CD14-positive monocyte (primary cell): ENCODE measurements around the gene LSP1. TPM values are rescaled to one million over a fixed set of nuclear protein-coding genes. Genes with fewer than 3 reads are reported as not detected.

Experiments
- DNase-seq, 3 donors: peaks; one replicate each; pipeline ENCODE4 v3.0.0-alpha.2; 2011 to 2022
- H2AFZ ChIP-seq: 2 replicates; pipeline ENCODE4 v1.6.0; 2012; ENCODE audit warnings: mild to moderate bottlenecking, low read depth, low read length, inconsistent platforms; ENCODE audit not compliant: insufficient read depth, poor library complexity, severe bottlenecking
- H3K27ac ChIP-seq, 2 donors: 1 replicate in 1 of 2; 2 replicates in 1 of 2; pipeline ENCODE4 v1.5.1; 2012 to 2013; ENCODE audit warnings: low read length in 2 of 2, control low read depth in 1 of 2, inconsistent platforms in 1 of 2, low read depth in 1 of 2, mild to moderate bottlenecking in 1 of 2
- H3K27me3 ChIP-seq, 2 donors: one replicate each; pipeline versions ENCODE4 v1.6.0 to v1.6.1; 2011 to 2013; ENCODE audit warnings: low read length in 2 of 2; ENCODE audit not compliant: control insufficient read depth in 2 of 2, insufficient read depth in 2 of 2
- H3K36me3 ChIP-seq, 2 donors: replicated peaks in 1 of 2; 1 replicate in 1 of 2; 2 replicates in 1 of 2; pipeline versions ENCODE4 v1.5.1 to v1.6.1; 2012 to 2013; ENCODE audit warnings: low read length in 2 of 2, control low read depth in 1 of 2, inconsistent platforms in 1 of 2, mild to moderate bottlenecking in 1 of 2; ENCODE audit not compliant: insufficient read depth in 2 of 2, control insufficient read depth in 1 of 2
- H3K4me1 ChIP-seq, 2 donors: 1 replicate in 1 of 2; 2 replicates in 1 of 2; pipeline versions ENCODE4 v1.5.1 to v1.6.1; 2012 to 2013; ENCODE audit warnings: low read length in 2 of 2, control low read depth in 1 of 2, inconsistent platforms in 1 of 2, mild to moderate bottlenecking in 1 of 2, moderate library complexity in 1 of 2; ENCODE audit not compliant: insufficient read depth in 2 of 2, control insufficient read depth in 1 of 2
- H3K4me2 ChIP-seq: replicated peaks from 2 replicates; pipeline ENCODE3; 2012; ENCODE audit warnings: low read length, moderate library complexity, mild to moderate bottlenecking; ENCODE audit not compliant: poor library complexity, severe bottlenecking; ENCODE audit errors: extremely low read depth
- H3K4me3 ChIP-seq, 3 experiments: fragments of 200-600 bp in 1 of 3; sonication (generic) in 1 of 3; replicated peaks in 1 of 3; 1 replicate in 2 of 3; 2 replicates in 1 of 3; pipeline ENCODE4 v1.5.1; 2011 to 2013; ENCODE audit warnings: low read length in 3 of 3, mild to moderate bottlenecking in 3 of 3, control low read depth in 2 of 3, low read depth in 2 of 3, inconsistent platforms in 1 of 3, moderate library complexity in 1 of 3
- H3K79me2 ChIP-seq: 2 replicates; pipeline ENCODE4 v1.6.0; 2012; ENCODE audit warnings: mild to moderate bottlenecking, control low read depth, inconsistent platforms, low read length, moderate library complexity; ENCODE audit not compliant: insufficient read depth
- H3K9ac ChIP-seq: 2 replicates; pipeline ENCODE4 v1.6.0; 2017; ENCODE audit warnings: low read length, mild to moderate bottlenecking; ENCODE audit not compliant: insufficient read depth, poor library complexity, severe bottlenecking
- H3K9me3 ChIP-seq, 2 donors: replicated peaks in 1 of 2; 1 replicate in 1 of 2; 2 replicates in 1 of 2; pipeline versions ENCODE4 v1.5.1 to v1.6.1; 2012 to 2013; ENCODE audit warnings: low read length in 2 of 2, control low read depth in 1 of 2; ENCODE audit not compliant: control insufficient read depth in 1 of 2, insufficient read depth in 1 of 2
- H4K20me1 ChIP-seq: 2 replicates; pipeline ENCODE4 v1.6.0; 2012; ENCODE audit warnings: mild to moderate bottlenecking, low read length, control low read depth, moderate library complexity; ENCODE audit not compliant: insufficient read depth
- H3K27ac Mint-ChIP-seq, 7 donors: one replicate each; pipeline ENCODE4 v1.8.0; 2020; ENCODE audit warnings: mild to moderate bottlenecking in 7 of 7, mixed read lengths in 7 of 7, moderate library complexity in 6 of 7, inconsistent platforms in 2 of 7
- H3K27me3 Mint-ChIP-seq, 3 donors: one replicate each; pipeline ENCODE4 v1.8.0; 2021 to 2022; ENCODE audit warnings: low read depth in 3 of 3, mild to moderate bottlenecking in 3 of 3, mixed read lengths in 3 of 3, moderate library complexity in 3 of 3, inconsistent platforms in 1 of 3
- H3K36me3 Mint-ChIP-seq, 2 donors: one replicate each; pipeline ENCODE4 v1.8.0; 2020; ENCODE audit warnings: mixed read lengths in 2 of 2, inconsistent platforms in 1 of 2, mild to moderate bottlenecking in 1 of 2
- H3K4me1 Mint-ChIP-seq: one replicate; pipeline ENCODE4 v1.8.0; 2020; ENCODE audit warnings: mild to moderate bottlenecking, mixed read lengths
- H3K4me3 Mint-ChIP-seq, 2 donors: one replicate each; pipeline ENCODE4 v1.8.0; 2020; ENCODE audit warnings: mild to moderate bottlenecking in 2 of 2, mixed read lengths in 2 of 2, moderate library complexity in 1 of 2
- H3K9me3 Mint-ChIP-seq, 7 donors: one replicate each; pipeline ENCODE4 v1.8.0; 2020 to 2022; ENCODE audit warnings: mixed read lengths in 7 of 7, mild to moderate bottlenecking in 6 of 7, moderate library complexity in 6 of 7, inconsistent platforms in 2 of 7
- WGBS: methylation state at CpG from one replicate; pipeline ENCODE4 v1.1.5; 2013; ENCODE audit warnings: missing lambda C conversion rate; ENCODE audit not compliant: insufficient coverage; 5-methylcytosine and 5-hydroxymethylcytosine counted together
- intact Hi-C, 2 donors: fragments of 100-400 bp; cut with micrococcal nuclease; formaldehyde crosslinking; loops; one replicate each; pipeline versions ENCODE4 v1.15.0 to v1.15.1; 2023
- polyA plus RNA-seq, 3 donors: library from polyadenylated mRNA; depleted of rRNA in 1 of 3; unstranded in 2 of 3; stranded (reverse) in 1 of 3; fragments of 300-500 nt in 2 of 3; fragments of >200 nt in 1 of 3; fragmentation: Illumina TruSeq in 2 of 3; gene quantifications; 1 replicate in 2 of 3; 2 replicates in 1 of 3; pipeline ENCODE4 v1.2.3, GENCODE V29; 2012 to 2021
- TF ChIP-seq, protein P1 (sequence below): fragments of 200-600 bp; IDR thresholded peaks from one replicate; pipeline ENCODE4 v1.8.0; 2022; ENCODE audit warnings: antibody characterized with exemption, mild to moderate bottlenecking

LSP1 gene
- polyA plus RNA-seq, 3 donors = 387 to 646 (median 542) TPM

DNA sequence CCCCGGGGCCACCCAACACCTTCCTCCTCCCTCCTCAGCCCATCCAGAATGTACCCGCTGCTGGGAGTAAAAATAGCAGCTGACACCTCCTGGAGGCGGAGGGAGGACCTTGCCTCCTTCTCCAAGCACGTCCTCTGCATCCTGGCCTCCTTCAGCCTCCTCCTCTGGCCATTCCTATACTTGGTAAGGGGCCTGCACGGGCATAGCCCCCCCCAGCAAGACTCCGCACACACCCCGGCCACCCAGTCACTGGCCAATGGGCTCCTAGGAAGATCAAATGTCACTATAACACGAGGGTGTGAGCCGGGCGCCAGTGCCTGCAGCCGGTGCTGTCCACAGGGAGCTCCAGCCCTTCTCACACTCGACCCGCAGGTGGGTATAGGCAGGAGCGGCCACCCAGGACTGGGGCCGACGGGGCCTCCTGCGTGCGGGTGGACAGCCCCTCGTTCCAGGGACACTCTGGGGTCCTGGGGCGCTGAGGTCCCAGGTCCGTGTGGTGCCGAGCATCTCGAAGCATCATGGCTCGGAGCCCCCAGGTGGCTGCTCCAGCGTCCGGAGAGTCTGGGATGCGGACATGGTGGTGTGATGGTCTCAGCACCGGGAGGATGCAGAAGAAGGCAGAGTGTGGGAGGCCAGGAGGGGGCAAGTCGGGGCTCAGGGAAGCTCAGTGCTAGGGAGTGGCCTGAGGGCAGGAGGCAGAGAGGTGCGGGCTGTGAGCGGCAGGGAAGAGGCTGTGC lies 66.7 kb downstream of the LSP1 start, which contains the start of gene TNNT3:
Gene TNNT3 (plus strand): TSS at position 313 of the 737 bp plus-strand sequence. CDS start 3,172 bp downstream, outside the sequence.
- Histone ChIP-seq H3K4me2 (no peak within 1 kb of the TSS), H3K4me1 (no peaks in the 10 kb centered on the region), H4K20me1 (peaks cover 25% of the 10 kb centered on the region), H3K4me3 (no peak within 1 kb of the TSS), H2AFZ (no peak within 1 kb of the TSS), H3K27ac (no peak within 1 kb of the TSS), H3K27me3 (no peaks in the 10 kb centered on the region), H3K9me3 (no peaks in the 10 kb centered on the region), H3K36me3 (no peaks in the 10 kb centered on the region), H3K9ac (no peak within 1 kb of the TSS), H3K79me2 (no peaks in the 10 kb centered on the region)
- H3K36me3 Mint-ChIP-seq = no peaks in the 10 kb centered on the region
- WGBS = 91% methylated on average over 27 of the region's 31 CpGs
- no peak for DNase-seq
- H3K4me1 Mint-ChIP-seq = peaks cover 2% of the 10 kb centered on the region
- H3K27ac Mint-ChIP-seq = no peak within 1 kb of the TSS
- peaks cover 6 to 7% (median 6%) of the 10 kb centered on the region in 3 donors for H3K27me3 Mint-ChIP-seq
- no peak within 1 kb of the TSS for H3K4me3 Mint-ChIP-seq
- H3K9me3 Mint-ChIP-seq = peaks cover 0 to 5% (median 0%) of the 10 kb centered on the region in 7 donors
- intact Hi-C loops = loop anchor here (5.0 to 10.0 kb wide), 5 partner anchors 37 to 235 kb away; partner anchors contain the start of genes KRTAP5-6 (in 1 of the 2), SYT8 (in 1 of the 2) and TNNI2 (in 1 of the 2)
- TF ChIP-seq, protein P1, sequence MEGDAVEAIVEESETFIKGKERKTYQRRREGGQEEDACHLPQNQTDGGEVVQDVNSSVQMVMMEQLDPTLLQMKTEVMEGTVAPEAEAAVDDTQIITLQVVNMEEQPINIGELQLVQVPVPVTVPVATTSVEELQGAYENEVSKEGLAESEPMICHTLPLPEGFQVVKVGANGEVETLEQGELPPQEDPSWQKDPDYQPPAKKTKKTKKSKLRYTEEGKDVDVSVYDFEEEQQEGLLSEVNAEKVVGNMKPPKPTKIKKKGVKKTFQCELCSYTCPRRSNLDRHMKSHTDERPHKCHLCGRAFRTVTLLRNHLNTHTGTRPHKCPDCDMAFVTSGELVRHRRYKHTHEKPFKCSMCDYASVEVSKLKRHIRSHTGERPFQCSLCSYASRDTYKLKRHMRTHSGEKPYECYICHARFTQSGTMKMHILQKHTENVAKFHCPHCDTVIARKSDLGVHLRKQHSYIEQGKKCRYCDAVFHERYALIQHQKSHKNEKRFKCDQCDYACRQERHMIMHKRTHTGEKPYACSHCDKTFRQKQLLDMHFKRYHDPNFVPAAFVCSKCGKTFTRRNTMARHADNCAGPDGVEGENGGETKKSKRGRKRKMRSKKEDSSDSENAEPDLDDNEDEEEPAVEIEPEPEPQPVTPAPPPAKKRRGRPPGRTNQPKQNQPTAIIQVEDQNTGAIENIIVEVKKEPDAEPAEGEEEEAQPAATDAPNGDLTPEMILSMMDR = no peak

DNA sequence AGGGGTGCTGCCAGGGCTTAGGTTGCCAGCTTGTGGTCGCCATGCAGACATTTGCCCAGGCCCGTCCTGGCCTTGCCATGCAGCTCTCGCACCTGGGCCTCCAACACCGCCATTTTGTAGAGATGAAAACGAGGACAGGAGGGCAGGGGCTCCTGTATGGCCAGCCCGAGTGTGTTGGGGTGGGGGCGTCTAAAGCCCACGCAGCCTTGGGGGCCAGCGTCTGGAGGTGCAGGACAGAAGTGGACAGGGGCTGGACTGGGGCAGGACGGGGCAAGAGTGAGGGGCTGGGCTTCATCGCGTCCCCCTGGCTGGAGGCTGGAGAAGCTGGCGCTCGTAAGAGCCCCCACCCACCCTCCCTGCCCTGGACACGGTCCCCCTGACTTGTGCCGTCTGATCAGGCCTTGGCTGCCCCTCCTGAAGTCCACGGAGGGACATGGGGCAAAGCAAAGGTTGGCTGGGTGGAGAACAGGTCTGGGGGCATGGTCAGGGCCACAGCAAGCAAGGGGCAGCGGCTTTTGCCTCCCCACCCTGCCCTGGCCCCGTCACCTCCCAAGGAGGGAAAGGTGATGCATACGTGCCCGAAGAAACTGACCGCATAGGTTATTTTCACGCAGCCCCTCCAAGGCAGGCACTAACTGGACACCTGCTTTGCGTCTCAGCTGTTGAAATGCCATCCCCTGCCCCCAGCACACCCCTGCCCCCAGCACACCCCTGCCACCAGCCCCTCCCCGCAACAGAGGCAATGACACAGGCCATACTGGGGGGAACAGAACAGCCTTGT lies 67.4 kb downstream of the LSP1 start:
- TF ChIP-seq, protein P1 = no peak
- no peak overlapping the region for H3K9ac ChIP-seq
- intact Hi-C loops = loop anchor here in 1 of 2 donors (5.0 to 10.0 kb wide), 2 partner anchors 223 to 234 kb away; partner anchors contain the start of gene KRTAP5-6
- Mint-ChIP-seq H3K27ac (no peak overlapping the region), H3K4me3 (no peak overlapping the region), H3K4me1 (peaks cover 2% of the 10 kb centered on the region), H3K27me3 (peaks cover 6 to 7% (median 6%) of the 10 kb centered on the region in 3 donors), H3K36me3 (no peaks in the 10 kb centered on the region), H3K9me3 (peaks cover 0 to 4% (median 0%) of the 10 kb centered on the region in 7 donors)
- H3K27ac ChIP-seq = no peak overlapping the region
- H3K9me3 ChIP-seq = no peaks in the 10 kb centered on the region
- no peak for DNase-seq
- H3K36me3 ChIP-seq = no peaks in the 10 kb centered on the region
- H3K27me3 ChIP-seq = no peaks in the 10 kb centered on the region
- H3K4me1 ChIP-seq = no peaks in the 10 kb centered on the region
- H3K4me3 ChIP-seq = no peak overlapping the region
- H2AFZ ChIP-seq = no peak overlapping the region
- H3K4me2 ChIP-seq = no peak overlapping the region
- H3K79me2 ChIP-seq = no peaks in the 10 kb centered on the region
- peaks cover 25% of the 10 kb centered on the region for H4K20me1 ChIP-seq
- WGBS = 94% methylated on average over 14 of the region's 25 CpGs
